GM12874 (cell line): Measurements from ENCODE around the gene DVL2.

Source experiments
- CTCF ChIP-seq: IDR thresholded peaks from 2 replicates; pipeline ENCODE4 v1.5.1; 2011; ENCODE audit warnings: low read depth, mild to moderate bottlenecking, control low read depth, low read length, moderate library complexity; ENCODE audit not compliant: insufficient read depth

DVL2 gene

GRCh38 chr17:7279448-7279847 lies 45.1 kb upstream of the DVL2 start:
- no peak for TF ChIP-seq CTCF

- no peak for TF ChIP-seq CTCF
Observed at GRCh38 chr17:7266784-7267183, 32.5 kb upstream of the DVL2 start.

- TF ChIP-seq CTCF = no peak
Observed at GRCh38 chr17:7263801-7264078, 29.4 kb upstream of the DVL2 start.

GRCh38 chr17:7262935-7263800 lies 28.9 kb upstream of the DVL2 start:
- TF ChIP-seq CTCF = no peak

GRCh38 chr17:7262192-7262934 lies 28.0 kb upstream of the DVL2 start, which contains the start of gene CLDN7:
Gene CLDN7, minus strand, starts transcription at chr17:7262478. Its CDS starts 435 bp downstream, at chr17:7262043.
- no peak for TF ChIP-seq CTCF

- no peak for TF ChIP-seq CTCF
Observed at GRCh38 chr17:7261379-7262191, 27.3 kb upstream of the DVL2 start.
